Psoas muscle (tissue), 8 donors: ENCODE data around the gene SETD3. TPM values are rescaled to one million over a fixed set of nuclear protein-coding genes. Genes with fewer than 3 reads are reported as not detected.
A peak's percentile ranks its signal among the peaks of the same experiment; 100 is the strongest.

Experiments
- ATAC-seq, 4 donors: fragments of 200-7000 bp; cut with Tn5 transposase; one replicate each; pipeline ENCODE4 v1.9.1; 2020; ENCODE audit warnings: moderate library complexity in 3 of 4, mild to moderate bottlenecking in 2 of 4
- DNase-seq, 2 donors: peaks; one replicate each; pipeline ENCODE4 v3.0.0-alpha.2; 2020
- H3K27ac ChIP-seq: fragments of 200-600 bp; one replicate; pipeline ENCODE4 v1.8.0; 2022
- H3K27me3 ChIP-seq, 3 donors: fragments of 200-600 bp in 1 of 3; one replicate each; pipeline versions ENCODE4 v1.6.1 to v1.8.0; 2013 to 2022; ENCODE audit warnings: low read length in 2 of 3, mild to moderate bottlenecking in 2 of 3, moderate library complexity in 1 of 3; ENCODE audit not compliant: insufficient read depth in 3 of 3
- H3K36me3 ChIP-seq, 2 donors: fragments of 200-600 bp in 1 of 2; one replicate each; pipeline versions ENCODE4 v1.6.1 to v1.8.0; 2013 to 2022; ENCODE audit warnings: low read depth in 1 of 2, mild to moderate bottlenecking in 1 of 2, moderate library complexity in 1 of 2; ENCODE audit not compliant: insufficient read depth in 1 of 2
- H3K4me1 ChIP-seq: fragments of 200-600 bp; one replicate; pipeline ENCODE4 v1.8.0; 2022
- H3K4me3 ChIP-seq: fragments of 200-600 bp; one replicate; pipeline ENCODE4 v1.8.0; 2022; ENCODE audit warnings: mild to moderate bottlenecking
- H3K9me3 ChIP-seq: fragments of 200-600 bp; one replicate; pipeline ENCODE4 v1.8.0; 2022
- CTCF ChIP-seq: fragments of 200-600 bp; IDR thresholded peaks from one replicate; pipeline ENCODE4 v1.8.0; 2022; ENCODE audit warnings: antibody characterized with exemption
- WGBS, 3 donors: extraction: QIAGEN DNeasy Blood & Tissue Kit; methylation state at CpG; one replicate each; pipeline versions ENCODE4 v1.1.6 to v1.1.7; 2013; 5-methylcytosine and 5-hydroxymethylcytosine counted together
- intact Hi-C, 2 donors: fragments of 100-400 bp; cut with DNase I; formaldehyde crosslinking; loops; one replicate each; pipeline versions ENCODE4 v1.11.0 to v1.14.2; 2022
- polyA plus RNA-seq, 3 donors: library from polyadenylated mRNA; stranded (reverse); fragments of 200-250 nt; gene quantifications; one replicate each; pipeline ENCODE4 v1.2.3, GENCODE V29; 2013
- total RNA-seq, 4 donors: library from RNA; stranded (reverse); fragmentation: NEBNext Ultra II Directional in 2 of 4; extraction: Animal tissue kit (Norgen Biotek cat#: 25700) in 2 of 4; gene quantifications; one replicate each; pipeline versions ENCODE4 v1.2.1 to v1.2.4, GENCODE V29; 2021 to 2023
- donor health status: healthy with polysubstance abuse.
- donor health status: DM: no; HTN: no; CAD: no; lungs with moderate emphysema.
- donor health status: Bipolar disorder and iron deficiency.
- donor health status: healthy.
- donor health status: DM: yes; HTN: yes; CAD: no.
- donor health status: DM: no; HTN: no; CAD: no.
- donor health status: DM: no; HTN: no; CAD: no.
- donor health status: DM: yes; HTN: yes; CAD: no.

SETD3 gene
- total and polyA plus RNA-seq, 7 donors: 84.0 to 177 (median 123) TPM

GRCh38 chr14:99520571-99521081 is 40.0 kb upstream of the SETD3 start:
- WGBS, 3 donors: 78 to 91% (median 86%) methylated on average over 11 of the region's 11 CpGs
- Histone ChIP-seq H3K27me3 (no peaks in the 10 kb centered on the region), H3K36me3 (no peaks in the 10 kb centered on the region), H3K4me3 (no peak overlapping the region), H3K4me1 (no peaks in the 10 kb centered on the region), H3K27ac (no peak overlapping the region), H3K9me3 (no peaks in the 10 kb centered on the region)
- TF ChIP-seq CTCF: no peak
- DNase-seq (peak; percentile 13 to 39), ATAC-seq (no peak)
- intact Hi-C loops: loop anchor here in 1 of 2 donors (1.0 kb wide), 1 partner anchor 33 kb away; no protein-coding TSS in a partner anchor

- Histone ChIP-seq H3K4me3 (no peak overlapping the region), H3K4me1 (no peaks in the 10 kb centered on the region), H3K36me3 (peaks cover 0 to 4% of the 10 kb centered on the region in 2 donors), H3K27ac (no peak overlapping the region), H3K9me3 (no peaks in the 10 kb centered on the region), H3K27me3 (no peaks in the 10 kb centered on the region)
- peak in 1 of 2 donors; percentile 34 for DNase-seq
- TF ChIP-seq CTCF: no peak
- no peak for ATAC-seq
- 76 to 86% (median 85%) methylated on average over 5 to 6 of the region's 6 CpGs for WGBS, 3 donors
- intact Hi-C loops: loop anchor here (2.0 to 10.0 kb wide), 3 partner anchors 47 to 385 kb away; no protein-coding TSS in a partner anchor
Observed at GRCh38 chr14:99519931-99520421, 39.3 kb upstream of the SETD3 start.

GRCh38 chr14:99519347-99519881 is 38.8 kb upstream of the SETD3 start:
- Histone ChIP-seq H3K9me3 (no peaks in the 10 kb centered on the region), H3K36me3 (peaks cover 0 to 8% of the 10 kb centered on the region in 2 donors), H3K4me1 (no peaks in the 10 kb centered on the region), H3K27ac (no peak overlapping the region), H3K4me3 (no peak overlapping the region), H3K27me3 (no peaks in the 10 kb centered on the region)
- ATAC-seq: no peak
- WGBS, 3 donors: 91 to 97% (median 92%) methylated on average over 8 of the region's 8 CpGs
- intact Hi-C loops: loop anchor here (2.0 to 10.0 kb wide), 3 partner anchors 48 to 385 kb away; no protein-coding TSS in a partner anchor
- TF ChIP-seq CTCF: no peak
- peak in 1 of 2 donors; percentile 36 for DNase-seq

GRCh38 chr14:99518441-99519346 is 38.0 kb upstream of the SETD3 start:
- Histone ChIP-seq H3K4me1 (no peaks in the 10 kb centered on the region), H3K9me3 (no peaks in the 10 kb centered on the region), H3K4me3 (no peak overlapping the region), H3K27ac (no peak overlapping the region), H3K36me3 (peaks cover 0 to 14% of the 10 kb centered on the region in 2 donors), H3K27me3 (no peaks in the 10 kb centered on the region)
- peak; percentile 99 for TF ChIP-seq CTCF
- ATAC-seq (peak; percentile 70 to 85 (median 74)), DNase-seq (peak; percentile 64 to 84)
- intact Hi-C loops: loop anchor here (1.0 to 10.0 kb wide), 4 partner anchors 49 to 386 kb away; no protein-coding TSS in a partner anchor
- WGBS, 3 donors: 34 to 38% (median 38%) methylated on average over 17 to 21 of the region's 21 CpGs
